Measurements from ENCODE around the gene PANX3.

- TF ChIP-seq CTCF (IDR thresholded peaks at IDR 0.05; ENCODE audit: poor library complexity, severe bottlenecking) = no peak
- TF ChIP-seq MXI1 (conservative IDR thresholded peaks at IDR 0.05; ENCODE audit: poor library complexity, severe bottlenecking) = no peak
- TF ChIP-seq EZH2 (IDR thresholded peaks at IDR 0.05; ENCODE audit: borderline replicate concordance, insufficient read depth, low read length, poor library complexity, severe bottlenecking) = no peak
Observed at GRCh38 chr11:124605719-124606118, 5.5 kb upstream of the PANX3 start.

All from neural cell (in vitro differentiated cells).